A673 (cell line): ENCODE results near the gene MSI2. TPM values are rescaled to one million over a fixed set of nuclear protein-coding genes. Genes with fewer than 3 reads are reported as not detected.
A peak's percentile ranks its signal among the peaks of the same experiment; 100 is the strongest.

ENCODE experiments used
- BruUV-seq: library from RNA; stranded (reverse); fragments of 400-500 nt; replicated peaks from 2 replicates; lab custom pipeline; 2021; lab: Mats Ljungman, UMichigan
- CTCF ChIA-PET: fragments of 300-600 bp; sonication (Branson Sonifier 250); formaldehyde crosslinking; loops from one replicate; lab custom pipeline; 2022; ENCODE audit warnings: antibody characterized with exemption; lab: Charles Lee
- POLR2A ChIA-PET: fragments of 300-600 bp; sonication (Branson Sonifier 250); formaldehyde crosslinking; loops from one replicate; lab custom pipeline; 2022; ENCODE audit warnings: antibody characterized with exemption; ENCODE audit not compliant: low non-redundant PET; lab: Charles Lee
- DNase-seq: peaks from one replicate; pipeline ENCODE4 v3.0.0-alpha.2; 2015; ENCODE audit warnings: low spot score
- H3K27ac ChIP-seq: fragments of 200-600 bp; sonication (generic); 2 replicates; pipeline ENCODE4 v1.5.1; 2016; ENCODE audit warnings: mixed run types, low read depth, mild to moderate bottlenecking, mixed read lengths, antibody characterized with exemption, low read length; ENCODE audit not compliant: poor library complexity, severe bottlenecking
- H3K27me3 ChIP-seq: fragments of 200-600 bp; sonication (generic); replicated peaks from 2 replicates; pipeline ENCODE4 v1.6.1; 2017; ENCODE audit warnings: mixed run types, low read depth, mild to moderate bottlenecking, mixed read lengths, antibody characterized with exemption, low read length; ENCODE audit not compliant: insufficient read depth, poor library complexity
- H3K36me3 ChIP-seq: fragments of 200-600 bp; sonication (generic); 2 replicates; pipeline ENCODE4 v1.6.1; 2016; ENCODE audit warnings: mixed run types, mild to moderate bottlenecking, mixed read lengths, antibody characterized with exemption, low read length; ENCODE audit not compliant: insufficient read depth, poor library complexity, severe bottlenecking
- H3K4me1 ChIP-seq: fragments of 200-600 bp; sonication (generic); 2 replicates; pipeline ENCODE4 v1.6.1; 2017; ENCODE audit warnings: mixed run types, mild to moderate bottlenecking, mixed read lengths, antibody characterized with exemption, low read length; ENCODE audit not compliant: insufficient read depth, poor library complexity, severe bottlenecking
- H3K4me3 ChIP-seq: fragments of 200-600 bp; sonication (generic); 2 replicates; pipeline ENCODE4 v1.5.1; 2016; ENCODE audit warnings: low read depth, mixed run types, mild to moderate bottlenecking, mixed read lengths, low read length; ENCODE audit not compliant: poor library complexity, severe bottlenecking
- H3K9me3 ChIP-seq: fragments of 200-600 bp; sonication (generic); 2 replicates; pipeline ENCODE4 v1.6.1; 2016; ENCODE audit warnings: mixed run types, low read depth, mild to moderate bottlenecking, mixed read lengths, antibody characterized with exemption, low read length; ENCODE audit not compliant: poor library complexity, severe bottlenecking
- CTCF ChIP-seq: fragments of 300-800, 200-600 bp; sonication (generic); conservative IDR thresholded peaks from 2 replicates; pipeline ENCODE4 v1.5.1; 2017; ENCODE audit warnings: low read depth, mild to moderate bottlenecking, antibody characterized with exemption, low read length, moderate library complexity, mixed read lengths
- EZH2 ChIP-seq: fragments of 200-600 bp; sonication (generic); IDR thresholded peaks from 2 replicates; pipeline ENCODE4 v1.6.1; 2017; ENCODE audit warnings: borderline replicate concordance, low read depth, mild to moderate bottlenecking, mixed read lengths, antibody characterized with exemption, low read length; ENCODE audit not compliant: poor library complexity, severe bottlenecking
- intact Hi-C: fragments of 100-400 bp; cut with micrococcal nuclease; formaldehyde crosslinking; loops from one replicate; pipeline ENCODE4 v1.10.0; 2022; ENCODE audit not compliant: unreplicated experiment
- total RNA-seq: library from RNA; stranded (reverse); gene quantifications from 2 replicates; pipeline ENCODE4 v1.2.3, GENCODE V29; 2021

MSI2 gene
- total RNA-seq, 1 experiment from 2014 or later = 108 TPM

- POLR2A ChIA-PET = no interaction called here
- Histone ChIP-seq H3K36me3 (no peaks in the 10 kb centered on the region), H3K27me3 (no peaks in the 10 kb centered on the region), H3K9me3 (no peaks in the 10 kb centered on the region), H3K27ac (peak overlapping the region; percentile 49), H3K4me3 (no peak overlapping the region), H3K4me1 (peaks cover 11% of the 10 kb centered on the region)
- no peak for TF ChIP-seq EZH2
- no peak for TF ChIP-seq CTCF
- BruUV-seq = no TSS peak
- no peak for DNase-seq
- intact Hi-C loops = no loop called here
- CTCF ChIA-PET = no interaction called here
Observed at GRCh38 chr17:57379895-57380434, 123.6 kb downstream of the MSI2 start.

GRCh38 chr17:57381498-57381897, 125.2 kb downstream of the MSI2 start:
- peaks cover 11% of the 10 kb centered on the region for H3K4me1 ChIP-seq
- H3K4me3 ChIP-seq = no peak overlapping the region
- POLR2A ChIA-PET = no interaction called here
- no peaks in the 10 kb centered on the region for H3K36me3 ChIP-seq
- no peaks in the 10 kb centered on the region for H3K9me3 ChIP-seq
- TF ChIP-seq EZH2 = no peak
- no peak for TF ChIP-seq CTCF
- H3K27ac ChIP-seq = no peak overlapping the region
- no peaks in the 10 kb centered on the region for H3K27me3 ChIP-seq
- CTCF ChIA-PET = no interaction called here
- no peak for DNase-seq
- intact Hi-C loops = no loop called here
- no TSS peak for BruUV-seq

- BruUV-seq = no TSS peak
- Histone ChIP-seq H3K27me3 (no peaks in the 10 kb centered on the region), H3K4me3 (no peak overlapping the region), H3K9me3 (peaks cover 6% of the 10 kb centered on the region), H3K27ac (no peak overlapping the region), H3K4me1 (peaks cover 7% of the 10 kb centered on the region), H3K36me3 (no peaks in the 10 kb centered on the region)
- intact Hi-C loops = no loop called here
- DNase-seq = no peak
- TF ChIP-seq CTCF (no peak), EZH2 (no peak)
- ChIA-PET CTCF (no interaction called here), POLR2A (no interaction called here)
Observed at GRCh38 chr17:57384219-57384618, 127.9 kb downstream of the MSI2 start.
